HFF-Myc (cell line): Measurements from ENCODE around the gene OBP2A.

Experiments used
- DNase-seq: peaks from one replicate; pipeline ENCODE4 v3.0.0-alpha.2; 2011; ENCODE audit warnings: low read depth; ENCODE audit errors: extremely low read depth
- H3K4me3 ChIP-seq: replicated peaks from 2 replicates; pipeline ENCODE4 v1.5.1; 2011; ENCODE audit warnings: low read depth, mild to moderate bottlenecking, control low read depth, low read length
- TF ChIP-seq, protein P1 (sequence below): IDR thresholded peaks from 2 replicates; pipeline ENCODE4 v1.5.1; 2012; ENCODE audit warnings: mild to moderate bottlenecking, low read depth, low read length, control low read depth; ENCODE audit errors: missing control alignments

The OBP2A gene

DNA sequence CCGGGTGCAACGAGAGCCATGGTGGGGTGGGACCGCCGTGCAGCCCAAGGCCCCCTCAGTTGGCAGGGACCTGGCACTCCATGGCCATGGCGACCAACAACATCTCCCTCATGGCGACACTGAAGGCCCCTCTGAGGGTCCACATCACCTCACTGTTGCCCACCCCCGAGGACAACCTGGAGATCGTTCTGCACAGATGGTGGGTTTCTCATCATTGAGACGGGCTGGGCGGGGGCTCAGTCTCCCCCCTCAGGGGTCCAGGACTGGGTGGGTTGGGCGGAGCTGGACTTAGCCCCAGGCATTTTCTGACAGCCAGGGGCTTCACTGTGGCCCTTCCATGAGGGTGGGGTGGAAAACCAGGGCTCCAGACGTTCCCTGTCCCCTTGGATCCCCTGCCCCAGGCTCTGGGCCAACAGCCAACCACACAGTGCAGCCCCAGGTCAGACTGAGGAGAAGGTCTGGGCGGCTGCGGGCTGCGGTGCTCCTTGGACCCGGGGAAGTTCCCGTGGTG lies 16.4 kb downstream of the OBP2A start:
- TF ChIP-seq, protein P1, sequence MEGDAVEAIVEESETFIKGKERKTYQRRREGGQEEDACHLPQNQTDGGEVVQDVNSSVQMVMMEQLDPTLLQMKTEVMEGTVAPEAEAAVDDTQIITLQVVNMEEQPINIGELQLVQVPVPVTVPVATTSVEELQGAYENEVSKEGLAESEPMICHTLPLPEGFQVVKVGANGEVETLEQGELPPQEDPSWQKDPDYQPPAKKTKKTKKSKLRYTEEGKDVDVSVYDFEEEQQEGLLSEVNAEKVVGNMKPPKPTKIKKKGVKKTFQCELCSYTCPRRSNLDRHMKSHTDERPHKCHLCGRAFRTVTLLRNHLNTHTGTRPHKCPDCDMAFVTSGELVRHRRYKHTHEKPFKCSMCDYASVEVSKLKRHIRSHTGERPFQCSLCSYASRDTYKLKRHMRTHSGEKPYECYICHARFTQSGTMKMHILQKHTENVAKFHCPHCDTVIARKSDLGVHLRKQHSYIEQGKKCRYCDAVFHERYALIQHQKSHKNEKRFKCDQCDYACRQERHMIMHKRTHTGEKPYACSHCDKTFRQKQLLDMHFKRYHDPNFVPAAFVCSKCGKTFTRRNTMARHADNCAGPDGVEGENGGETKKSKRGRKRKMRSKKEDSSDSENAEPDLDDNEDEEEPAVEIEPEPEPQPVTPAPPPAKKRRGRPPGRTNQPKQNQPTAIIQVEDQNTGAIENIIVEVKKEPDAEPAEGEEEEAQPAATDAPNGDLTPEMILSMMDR: no peak
- no peak for DNase-seq
- H3K4me3 ChIP-seq: no peak overlapping the region

DNA sequence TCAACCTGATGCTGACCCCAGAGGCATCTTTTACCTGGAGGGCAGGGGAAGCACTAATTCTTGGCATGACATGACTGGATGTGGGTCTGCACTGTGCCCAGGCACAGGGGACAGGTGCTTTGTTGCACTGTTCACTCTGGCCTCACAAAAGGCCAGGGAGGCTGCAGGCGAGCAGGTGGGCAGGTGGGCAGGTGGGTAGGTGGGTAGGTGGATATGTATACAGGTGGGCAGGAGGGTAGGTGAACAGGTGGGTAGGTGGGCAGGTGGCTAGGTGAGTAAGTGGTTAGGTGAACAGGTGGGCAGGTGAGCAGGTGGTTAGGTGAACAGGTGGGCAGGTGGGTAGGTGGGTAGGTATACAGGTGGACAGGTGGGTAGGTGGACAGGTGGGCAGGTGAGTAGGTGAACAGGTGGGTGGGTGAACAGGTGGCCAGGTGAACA lies 17.1 kb downstream of the OBP2A start:
- no peak for DNase-seq
- no peak overlapping the region for H3K4me3 ChIP-seq
- TF ChIP-seq, protein P1: no peak

DNA sequence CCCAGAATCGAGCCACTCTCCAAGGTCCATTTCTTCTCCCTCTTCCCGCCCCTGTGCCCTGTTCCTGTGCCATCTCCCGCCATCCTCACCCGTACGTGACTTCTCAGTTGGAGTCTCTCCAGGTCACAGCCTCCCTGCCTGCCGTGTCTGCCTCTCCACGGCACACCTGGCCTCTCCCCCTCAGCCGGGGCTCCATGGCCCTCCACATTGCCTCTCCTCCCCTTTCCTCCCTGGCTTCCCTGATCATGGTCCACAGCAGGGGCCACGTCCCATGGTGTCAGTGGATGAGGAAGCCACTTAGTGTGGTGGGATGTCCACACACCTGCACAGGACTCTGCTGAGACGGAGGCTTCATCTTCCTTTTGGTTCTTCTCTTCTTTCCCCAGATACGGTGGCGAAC lies 17.9 kb downstream of the OBP2A start:
- TF ChIP-seq, protein P1: no peak
- DNase-seq: no peak
- no peak overlapping the region for H3K4me3 ChIP-seq

DNA sequence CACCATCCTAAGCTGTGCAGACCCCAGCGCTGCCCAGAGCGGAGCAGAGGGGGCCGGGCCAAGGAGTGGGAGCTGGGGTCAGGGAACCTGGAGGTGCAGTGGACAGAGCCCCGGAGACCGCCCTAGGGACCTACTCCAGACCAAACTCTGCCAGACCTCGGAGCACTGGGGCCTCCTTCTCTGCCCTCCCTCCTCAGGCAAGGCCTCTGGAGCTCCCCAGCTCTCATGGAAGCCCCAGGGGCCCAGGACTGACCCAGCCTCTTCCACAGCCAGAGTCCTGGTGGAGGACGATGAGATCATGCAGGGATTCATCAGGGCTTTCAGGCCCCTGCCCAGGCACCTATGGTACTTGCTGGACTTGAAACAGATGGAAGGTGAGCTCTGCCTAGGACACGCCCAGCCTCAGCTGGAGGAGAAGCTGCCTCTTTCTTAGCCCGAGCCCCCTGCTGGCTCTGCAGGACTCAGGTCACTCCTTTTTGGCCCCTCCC lies 19.3 kb downstream of the OBP2A start:
- H3K4me3 ChIP-seq: no peak overlapping the region
- DNase-seq: no peak
- TF ChIP-seq, protein P1: no peak

DNA sequence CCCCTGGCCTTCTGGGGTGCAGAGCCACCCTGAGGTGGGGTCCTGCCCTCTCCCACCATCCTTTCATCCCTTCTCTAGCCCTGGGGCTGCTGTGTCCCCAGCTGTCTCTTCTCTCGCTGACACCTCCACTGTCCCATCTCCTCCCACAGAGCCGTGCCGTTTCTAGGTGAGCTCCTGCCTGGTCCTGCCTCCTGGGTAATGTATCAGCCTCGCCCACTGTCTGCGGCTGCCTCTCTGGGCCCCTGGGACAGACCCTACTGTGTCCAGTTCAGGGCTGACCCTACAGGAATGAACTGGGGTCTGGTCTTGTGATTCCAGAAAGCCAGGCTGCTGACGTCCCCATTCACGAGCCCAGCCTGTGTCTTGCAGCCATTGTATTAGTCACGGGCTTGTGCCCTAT lies 19.7 kb downstream of the OBP2A start:
- no peak overlapping the region for H3K4me3 ChIP-seq
- DNase-seq: no peak
- TF ChIP-seq, protein P1: no peak

DNA sequence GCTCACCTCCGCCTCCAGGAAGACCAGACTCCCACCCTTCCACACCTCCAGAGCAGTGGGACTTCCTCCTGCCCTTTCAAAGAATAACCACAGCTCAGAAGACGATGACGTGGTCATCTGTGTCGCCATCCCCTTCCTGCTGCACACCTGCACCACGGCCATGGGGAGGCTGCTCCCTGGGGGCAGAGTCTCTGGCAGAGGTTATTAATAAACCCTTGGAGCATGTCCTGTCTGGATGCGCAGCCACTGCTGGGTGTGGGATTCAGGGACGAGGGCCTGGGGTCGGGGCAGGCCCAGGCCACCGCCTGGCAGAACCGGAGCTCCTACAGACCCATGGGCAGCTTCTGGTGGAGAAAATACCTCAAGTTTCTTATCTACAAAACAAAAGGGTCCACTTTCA lies 20.6 kb downstream of the OBP2A start:
- no peak overlapping the region for H3K4me3 ChIP-seq
- DNase-seq: no peak
- TF ChIP-seq, protein P1: no peak

DNA sequence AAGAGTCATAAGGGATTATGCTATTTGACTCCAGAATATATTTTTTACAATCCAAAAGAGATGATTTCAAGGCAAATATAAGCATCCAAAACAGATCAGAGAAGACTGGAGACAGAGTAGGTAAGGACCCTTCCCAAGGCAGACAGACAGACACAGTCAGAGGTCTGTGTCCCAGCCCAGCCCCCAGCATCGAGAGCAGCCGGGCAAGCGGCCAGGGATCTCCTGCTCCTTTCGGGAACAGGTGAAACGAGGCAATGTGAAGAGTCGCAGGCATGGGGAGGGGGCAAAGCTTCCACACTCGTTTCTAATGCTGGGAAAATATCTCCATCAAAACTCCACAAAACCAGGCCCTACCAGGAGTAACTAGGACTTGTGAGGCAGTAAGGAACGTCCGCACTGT lies 21.4 kb downstream of the OBP2A start:
- no peak for DNase-seq
- TF ChIP-seq, protein P1: no peak
- H3K4me3 ChIP-seq: no peak overlapping the region
